EH (cell line): ENCODE measurements around the gene FRAS1.
"Not testable (repeated sequence)": the region's sequence is repeated elsewhere in the genome, so short reads cannot be mapped to it uniquely, and the experiment has no call there.

Experiments used
- DNase-seq: peaks from one replicate; pipeline ENCODE4 v3.0.0-alpha.2; 2015; ENCODE audit warnings: low read depth

Gene FRAS1

DNA sequence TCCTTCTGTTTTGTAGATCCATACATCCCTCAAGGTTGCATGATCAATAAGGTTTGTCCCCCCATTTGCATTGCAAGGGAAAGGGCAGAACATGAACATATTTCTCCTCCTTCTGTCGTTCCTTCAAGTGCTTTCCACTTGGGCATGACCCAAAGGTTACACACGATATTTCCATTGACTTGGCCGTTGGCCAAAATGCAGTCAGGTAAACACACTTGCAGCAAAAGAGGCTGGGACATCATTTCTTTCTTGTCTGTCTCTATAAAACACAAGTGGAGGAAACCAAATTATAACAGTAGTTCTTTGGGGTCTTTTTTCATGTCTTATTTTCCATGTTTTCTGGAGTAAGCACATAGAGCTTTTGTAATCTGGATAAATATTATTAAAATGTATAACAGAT lies 156.1 kb downstream of the FRAS1 start:
- no peak for DNase-seq

DNA sequence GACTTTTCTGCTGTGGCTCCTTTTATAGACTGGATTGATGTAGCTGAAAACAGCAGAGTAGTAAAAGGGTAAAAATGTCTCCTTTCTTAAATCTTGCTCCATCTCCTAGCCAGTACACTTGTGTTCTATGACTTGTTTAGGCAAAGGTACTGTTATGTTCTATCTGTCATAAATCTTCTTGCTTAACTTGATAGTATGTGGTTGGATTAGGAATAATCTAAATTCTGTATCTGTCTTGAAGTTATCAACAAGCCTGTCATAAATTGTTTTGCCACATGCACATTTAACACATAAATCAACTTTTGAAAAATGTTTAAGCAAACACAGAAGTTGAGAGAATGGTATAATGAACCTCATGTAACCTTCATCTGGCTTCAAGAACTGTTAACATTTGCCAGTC lies 157.0 kb downstream of the FRAS1 start:
- DNase-seq = no peak

DNA sequence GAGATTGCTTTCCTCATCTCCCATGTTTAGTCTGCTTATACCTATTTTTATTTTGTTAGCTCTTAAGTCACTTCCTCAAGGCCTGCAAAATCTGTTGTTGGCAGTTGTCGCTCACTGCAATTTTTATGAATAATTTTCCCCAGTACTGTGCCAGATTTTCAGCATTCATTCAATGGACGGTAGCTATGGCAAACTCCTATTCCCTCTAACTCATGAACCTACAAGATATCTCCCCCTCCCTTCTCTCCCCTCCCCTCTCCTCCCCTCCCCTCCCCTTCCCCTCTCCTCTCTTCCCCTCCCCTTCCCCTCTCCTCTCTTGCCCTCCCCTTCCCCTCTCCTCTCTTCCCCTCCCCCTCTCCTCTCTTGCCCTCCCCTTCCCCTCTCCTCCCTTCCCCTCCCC lies 160.4 kb downstream of the FRAS1 start:
- DNase-seq = no peak

DNA sequence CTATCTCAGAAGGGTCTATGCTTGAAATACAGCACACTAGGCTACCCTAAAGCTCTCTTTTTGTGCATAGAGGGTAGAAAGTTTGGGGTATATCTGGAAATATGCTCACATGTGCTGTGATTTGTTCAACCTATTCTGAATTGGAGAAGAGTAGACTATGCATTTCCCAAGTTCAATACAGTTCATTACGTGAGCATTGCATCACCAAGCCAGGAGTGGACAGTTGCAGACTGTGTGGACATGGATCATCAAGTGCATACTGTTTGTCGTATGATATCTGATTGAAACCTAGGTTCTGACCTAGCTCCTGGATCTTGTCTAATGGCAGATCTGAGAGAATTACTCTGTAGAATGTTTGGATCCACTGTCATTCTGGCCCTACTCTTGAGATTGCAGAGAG lies 161.1 kb downstream of the FRAS1 start:
- DNase-seq = no peak

DNA sequence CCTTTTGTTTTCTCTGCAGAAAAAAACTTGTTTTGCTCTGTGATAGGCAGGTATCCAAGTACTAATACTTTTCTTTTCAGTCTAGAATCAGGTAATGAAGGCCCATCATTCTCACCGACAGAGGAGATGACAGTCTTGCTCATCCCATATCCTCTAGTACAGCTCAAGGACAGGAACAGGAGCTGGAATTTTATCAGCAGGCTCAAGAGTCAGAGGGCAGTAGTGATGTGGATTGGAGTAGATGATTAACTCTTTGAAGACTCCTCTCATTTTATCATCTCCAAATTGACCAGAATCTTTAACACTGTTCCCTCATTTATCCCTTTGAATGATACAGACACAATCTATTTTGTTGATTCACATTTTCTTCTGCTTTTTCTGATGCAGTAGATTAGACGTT lies 162.7 kb downstream of the FRAS1 start:
- no peak for DNase-seq

DNA sequence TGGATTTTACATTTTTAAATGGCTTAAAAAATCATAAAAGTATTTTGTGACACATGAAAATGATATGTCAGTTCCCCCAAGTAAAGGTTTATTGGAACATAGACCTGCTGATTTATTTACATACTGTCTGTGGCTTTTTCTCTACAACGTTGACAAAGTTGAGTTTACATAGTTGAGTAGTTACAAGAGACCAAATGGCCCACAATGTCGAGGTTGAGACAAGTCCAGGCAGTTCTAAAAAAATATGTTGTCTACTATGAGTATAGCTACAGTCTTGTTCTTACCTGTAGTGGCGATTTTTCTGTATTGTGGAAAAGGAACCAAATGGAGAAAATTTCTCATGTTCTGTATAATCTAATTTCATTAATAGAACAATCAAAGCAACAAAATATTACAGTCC lies 163.2 kb downstream of the FRAS1 start:
- DNase-seq = no peak

DNA sequence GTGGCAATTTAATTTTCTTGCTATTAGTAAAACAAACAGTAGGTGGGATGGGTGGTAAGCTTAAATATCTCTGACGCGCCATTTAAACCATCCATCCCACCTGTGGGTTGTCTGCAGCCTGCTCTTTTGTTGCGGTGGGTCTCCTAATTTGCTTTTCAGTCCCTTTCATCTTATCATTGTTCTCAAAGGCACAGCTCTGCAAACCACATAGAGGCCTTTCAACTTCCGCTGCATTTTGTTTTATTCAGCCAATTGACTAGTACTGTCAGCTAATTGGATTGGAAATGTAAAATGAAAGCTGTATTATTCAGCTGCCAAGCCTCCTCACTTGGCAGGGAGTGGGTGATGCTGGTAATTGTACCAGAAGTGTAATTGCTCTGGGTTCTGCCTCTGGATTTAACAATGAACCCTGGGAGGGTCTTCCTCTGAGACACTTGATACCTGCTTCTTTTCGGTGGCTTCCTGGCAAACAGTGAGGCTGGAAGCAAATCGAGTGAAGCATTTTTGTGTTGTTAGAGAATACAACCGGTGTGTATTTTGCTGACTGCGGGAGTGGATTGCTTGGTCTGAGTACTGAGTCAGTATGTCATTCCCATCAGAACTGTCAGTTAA lies 165.6 kb downstream of the FRAS1 start:
- no peak for DNase-seq

DNA sequence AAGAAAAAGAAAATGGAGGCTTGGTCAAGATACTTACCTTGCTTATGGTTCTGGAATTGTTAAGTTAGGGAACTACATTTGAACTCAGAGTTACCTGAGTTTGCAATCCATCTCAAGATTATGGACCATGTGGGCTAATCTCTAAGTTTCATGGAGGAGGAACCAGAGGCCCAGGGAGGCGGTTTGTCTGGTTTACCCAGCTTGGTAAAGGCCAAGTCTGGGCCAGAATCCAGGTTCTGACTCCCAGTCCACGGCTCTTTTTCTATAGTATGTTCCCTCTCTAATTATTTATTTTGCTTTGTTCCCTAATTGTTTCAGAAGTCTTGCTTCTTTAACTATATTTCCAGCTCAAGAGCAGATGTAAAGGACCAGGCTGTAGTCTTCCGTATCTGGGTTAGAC lies 168.1 kb downstream of the FRAS1 start:
- no peak for DNase-seq

DNA sequence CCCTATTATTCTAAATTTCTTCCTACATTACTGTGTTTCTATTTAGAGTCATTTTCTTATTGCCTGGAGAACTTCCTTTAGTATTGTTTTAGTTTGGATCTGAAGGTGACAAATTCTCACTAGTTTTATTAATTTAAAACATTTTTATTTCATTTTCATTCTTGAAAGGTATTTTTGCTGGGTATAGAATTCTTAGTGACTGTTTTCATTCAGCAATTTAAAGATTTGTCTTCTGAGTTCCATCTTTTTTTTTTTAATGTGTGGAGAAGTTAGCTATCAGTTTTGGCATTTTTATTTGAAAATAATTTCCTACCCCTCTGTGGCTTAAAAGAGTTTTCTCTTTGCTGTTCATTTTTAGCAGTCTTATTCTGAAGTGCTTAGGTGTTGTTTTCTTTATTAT lies 169.2 kb downstream of the FRAS1 start:
- DNase-seq = no peak

DNA sequence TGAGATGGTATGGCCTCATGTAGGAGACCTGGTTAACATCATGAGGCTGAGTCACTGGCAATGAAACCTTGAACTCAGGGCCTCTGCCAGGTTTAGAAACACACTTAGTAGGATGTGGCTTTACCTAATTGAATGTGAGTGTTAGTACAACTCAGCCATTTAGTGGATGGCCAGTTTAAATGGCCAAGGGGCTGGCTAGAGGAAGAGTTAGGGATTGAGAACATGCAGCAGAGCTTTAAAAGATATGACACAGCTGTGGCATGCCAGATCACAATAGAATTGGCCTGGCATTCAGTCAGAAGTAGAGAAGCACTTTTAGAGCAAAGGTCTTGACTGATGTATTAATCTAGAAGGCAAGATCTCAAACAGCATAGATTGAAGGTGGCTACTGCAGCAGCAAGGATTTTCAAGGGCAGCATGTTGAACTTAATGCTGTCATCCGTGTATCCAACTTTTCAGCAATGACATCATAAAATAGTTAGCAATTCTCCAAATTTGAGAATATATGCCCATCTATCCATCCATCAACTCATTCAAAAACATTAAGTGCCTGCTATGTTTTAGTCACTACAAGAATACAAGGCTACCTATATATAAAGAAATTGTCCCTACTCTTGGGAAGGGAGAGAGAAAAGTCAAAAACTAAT lies 170.4 kb downstream of the FRAS1 start:
- no peak for DNase-seq

DNA sequence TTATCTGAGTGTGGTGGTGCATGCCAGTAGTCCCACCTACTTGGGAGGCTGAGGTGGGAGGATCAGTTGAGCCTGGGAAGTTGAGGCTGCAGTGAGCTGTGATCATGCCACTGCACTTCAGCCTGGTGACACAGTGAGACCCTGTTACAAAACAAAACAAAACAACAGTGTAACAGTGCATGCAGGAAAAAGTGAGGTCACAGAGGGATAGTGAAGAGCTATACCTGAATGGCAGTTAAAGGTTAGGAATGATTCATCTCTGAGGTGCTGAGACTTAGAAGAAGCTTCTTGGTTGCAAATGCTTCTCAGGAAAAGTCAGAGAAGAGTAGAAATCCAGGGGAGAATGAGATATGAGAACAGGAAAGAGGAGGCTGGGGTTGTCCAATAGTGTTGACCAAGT lies 178.7 kb downstream of the FRAS1 start:
- no peak for DNase-seq

DNA sequence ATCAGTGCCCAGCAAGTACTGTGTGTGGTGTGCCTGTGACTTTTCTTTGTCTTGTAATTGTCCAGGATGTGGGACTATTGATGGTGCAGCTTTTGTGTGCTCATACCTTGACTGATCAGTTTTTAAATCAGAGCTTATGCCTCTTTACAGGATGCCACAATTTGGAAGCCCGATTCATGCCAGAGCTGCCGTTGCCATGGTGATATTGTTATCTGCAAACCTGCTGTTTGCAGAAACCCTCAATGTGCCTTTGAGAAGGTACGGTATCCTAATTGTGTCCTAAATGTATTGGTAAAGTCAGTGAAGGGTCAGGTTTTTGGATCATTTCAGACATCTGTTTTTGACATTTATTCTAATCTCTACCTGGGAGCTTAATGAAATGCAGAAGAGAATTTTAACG lies 180.2 kb downstream of the FRAS1 start:
- DNase-seq = no peak

DNA sequence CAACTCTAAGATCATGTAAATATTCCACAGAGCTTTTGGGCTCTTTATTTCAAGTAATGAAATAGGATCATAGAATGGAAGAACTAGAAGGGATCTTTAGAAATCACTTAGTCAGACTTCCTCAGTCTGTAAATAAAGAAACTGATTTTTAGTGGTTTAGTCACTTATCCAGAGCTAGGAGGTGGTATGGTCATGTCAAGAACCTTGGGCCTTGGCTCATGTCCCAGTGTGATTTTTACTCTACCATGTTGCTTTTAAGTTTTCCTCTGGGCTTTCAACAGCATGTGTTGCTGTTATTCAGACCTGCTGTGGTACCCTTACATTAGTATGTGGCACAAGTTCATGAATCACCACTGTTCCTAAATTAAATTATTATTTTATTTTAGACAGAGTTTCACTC lies 184.9 kb downstream of the FRAS1 start:
- DNase-seq = peak; percentile 58

DNA sequence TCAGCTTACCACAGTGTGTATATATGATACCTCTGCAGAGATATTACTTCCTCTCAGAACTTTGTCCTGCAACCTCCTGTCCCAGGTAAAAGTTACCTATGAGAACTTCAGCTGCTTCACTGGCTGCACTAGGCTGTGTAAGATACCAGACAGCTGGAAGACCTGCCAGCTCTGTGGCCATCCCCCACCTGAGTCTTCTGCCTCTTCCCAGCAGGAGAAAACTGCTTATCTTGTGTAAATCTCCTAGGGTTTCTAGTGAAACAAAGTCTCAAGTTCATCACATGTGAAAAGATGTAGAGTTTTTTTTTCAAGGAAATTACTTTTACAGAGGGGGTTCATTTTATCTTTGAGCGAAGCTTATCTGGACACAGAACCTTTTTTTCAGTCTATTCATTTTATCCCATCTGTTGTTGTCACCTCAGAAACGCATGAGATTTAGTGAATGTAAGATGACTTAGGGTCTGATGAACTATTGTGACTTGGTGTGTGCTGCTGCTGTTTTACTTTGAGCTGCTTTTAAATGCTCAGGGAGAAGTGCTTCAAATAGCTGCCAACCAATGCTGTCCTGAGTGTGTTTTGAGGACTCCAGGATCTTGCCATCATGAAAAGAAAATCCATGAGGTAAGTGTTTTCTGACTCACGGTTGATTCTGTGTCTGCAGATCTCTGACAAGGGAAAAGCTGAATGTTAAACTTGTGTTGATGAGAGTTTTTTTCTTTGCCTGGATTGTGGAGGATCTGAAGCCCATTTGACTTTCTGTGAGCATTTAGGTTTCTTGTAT lies 187.8 kb downstream of the FRAS1 start:
- DNase-seq = peak; percentile 4

DNA sequence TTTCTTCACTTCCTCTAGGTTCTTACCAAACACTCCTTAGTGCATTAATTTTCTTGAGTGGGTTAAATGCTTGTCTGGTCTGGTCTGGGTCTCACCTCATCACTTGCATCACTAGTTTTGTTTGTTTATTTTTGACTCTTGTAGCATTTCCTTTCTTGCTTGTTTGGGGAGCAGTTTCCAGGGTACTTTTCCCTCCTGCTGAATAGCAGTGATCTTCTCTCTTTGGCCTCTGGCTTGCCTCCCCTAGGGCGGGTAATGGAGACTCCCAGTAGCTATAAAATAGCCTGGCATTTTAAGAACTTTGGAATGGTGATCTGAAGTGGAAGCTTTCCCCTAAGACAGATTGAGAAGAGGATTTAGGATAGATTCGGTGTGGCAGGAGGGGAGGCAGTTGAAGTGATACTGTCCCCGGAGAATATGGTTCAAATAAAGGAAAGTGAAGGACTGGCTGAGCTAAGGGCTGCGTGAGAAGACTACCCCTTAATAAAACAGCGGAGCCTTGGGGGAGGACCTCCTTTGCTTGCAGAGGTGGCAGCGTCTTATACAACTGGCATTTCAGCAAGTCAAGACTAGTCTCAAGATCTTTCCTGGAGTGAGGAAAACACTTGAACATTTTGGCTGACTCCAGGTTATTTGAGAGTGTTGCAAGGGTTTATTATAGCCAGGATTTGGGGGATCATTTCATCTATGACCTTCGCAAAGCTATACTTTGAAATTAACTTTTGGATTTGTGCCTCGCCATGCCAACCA lies 190.6 kb downstream of the FRAS1 start:
- DNase-seq = no peak

DNA sequence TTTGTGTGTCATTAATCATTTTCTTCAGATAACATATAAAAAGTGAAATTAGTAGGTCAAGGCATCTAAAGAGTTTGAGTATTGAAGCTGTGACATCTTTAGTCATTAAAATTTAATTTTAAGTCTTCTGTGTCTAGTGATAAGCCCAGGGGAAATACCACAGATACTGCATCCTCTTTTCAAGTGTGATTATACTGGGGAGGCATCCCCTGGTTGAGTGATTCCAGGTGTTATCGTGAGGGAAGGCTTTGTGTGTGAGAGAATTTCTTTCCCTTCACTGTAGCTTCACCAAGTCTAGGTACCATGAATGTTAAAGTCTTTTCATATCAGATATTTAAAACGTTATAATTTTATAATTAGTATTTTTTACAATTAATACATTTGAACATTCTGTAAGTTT lies 193.4 kb downstream of the FRAS1 start:
- no peak for DNase-seq

DNA sequence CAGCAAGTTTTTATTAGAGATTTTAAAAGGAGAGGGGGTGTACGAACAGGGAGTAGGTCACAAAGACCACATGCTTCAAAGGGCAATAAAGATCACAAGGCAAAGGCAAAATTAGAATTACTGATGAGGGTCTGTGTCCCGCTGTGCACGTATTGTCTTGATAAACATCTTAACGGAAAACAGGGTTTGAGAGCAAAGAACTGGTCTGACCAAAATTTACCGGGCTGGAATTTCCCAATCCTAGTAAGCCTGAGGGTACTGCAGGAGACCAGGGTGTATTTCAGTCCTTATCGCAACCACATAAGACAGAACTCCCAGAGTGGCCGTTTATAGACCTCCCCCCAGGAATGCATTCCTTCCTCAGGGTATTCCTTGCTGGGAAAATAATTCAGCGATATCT lies 195.7 kb downstream of the FRAS1 start:
- DNase-seq = not testable (repeated sequence)

DNA sequence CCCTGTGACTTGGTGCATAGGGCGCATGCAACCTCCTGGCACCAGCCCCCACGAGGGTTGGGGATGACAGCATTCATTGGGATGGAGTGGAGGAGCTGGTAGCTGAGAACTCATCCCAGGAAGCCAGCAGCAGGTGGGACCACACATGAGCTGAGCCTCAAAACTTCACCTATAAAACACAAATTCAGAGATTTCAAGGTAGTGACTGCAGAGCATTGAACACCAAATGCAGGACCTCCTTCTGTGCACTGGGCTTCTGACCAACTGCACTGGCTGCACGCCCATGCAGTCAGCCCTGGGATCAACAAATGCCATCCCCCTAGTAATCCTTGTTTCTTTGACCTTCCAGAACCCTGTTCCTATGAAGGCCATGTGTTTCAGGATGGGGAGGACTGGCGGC lies 197.8 kb downstream of the FRAS1 start:
- no peak for DNase-seq

DNA sequence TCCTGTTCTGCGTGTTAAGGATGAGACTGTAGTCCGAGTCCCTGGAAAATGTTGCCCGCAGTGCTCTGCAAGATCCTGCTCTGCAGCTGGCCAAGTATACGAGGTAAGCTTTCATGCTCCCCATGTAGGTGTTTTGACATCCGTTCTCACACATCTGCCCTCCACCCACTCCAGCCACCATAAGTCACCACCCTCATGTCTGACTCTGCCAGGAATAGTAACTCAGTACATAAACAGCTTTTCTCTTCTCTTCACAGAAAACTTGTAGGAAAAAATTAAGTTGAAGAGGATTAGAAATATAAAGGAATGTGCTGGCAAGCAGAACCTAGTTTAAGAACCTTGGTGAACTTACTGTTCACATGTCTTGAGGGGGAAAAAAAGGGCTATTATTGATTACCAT lies 207.9 kb downstream of the FRAS1 start:
- no peak for DNase-seq

DNA sequence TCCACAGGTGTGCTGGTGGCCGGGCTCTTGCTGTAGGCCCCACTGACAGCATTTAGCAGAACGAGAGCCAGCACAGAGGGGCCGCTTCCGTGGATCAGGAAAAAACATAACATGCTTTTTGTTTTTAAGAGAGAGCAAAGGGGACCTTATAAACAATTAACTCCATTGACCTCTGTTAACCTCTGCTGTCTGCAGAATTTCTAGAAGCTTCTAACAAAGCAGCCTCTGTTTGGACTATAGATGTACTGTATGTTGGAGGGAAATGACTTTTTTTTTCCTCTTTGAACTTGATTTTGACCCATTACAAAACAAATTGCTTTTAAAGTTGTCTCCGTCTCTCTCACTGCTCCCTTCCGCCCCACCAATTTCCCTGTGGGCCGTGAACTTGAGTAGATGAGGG lies 210.7 kb downstream of the FRAS1 start:
- no peak for DNase-seq

DNA sequence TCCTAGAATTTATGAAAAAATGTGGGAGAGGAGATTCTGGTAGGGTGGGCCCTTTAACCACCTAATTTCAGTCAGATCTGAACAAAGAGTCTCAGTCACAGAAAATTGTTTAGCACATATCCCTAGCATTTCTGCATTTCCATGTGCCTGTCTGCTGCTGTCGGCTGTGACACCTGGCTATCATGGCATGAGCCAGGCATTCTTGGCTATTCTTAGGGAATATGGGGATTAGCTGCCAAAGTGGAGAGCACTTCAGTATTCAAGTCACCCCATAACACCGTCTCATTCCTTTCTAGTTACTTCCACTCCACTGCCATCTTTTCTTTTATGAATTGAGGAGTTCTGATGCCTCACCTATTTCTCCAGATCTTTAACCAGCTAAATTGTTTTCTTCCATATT lies 211.5 kb downstream of the FRAS1 start:
- no peak for DNase-seq

DNA sequence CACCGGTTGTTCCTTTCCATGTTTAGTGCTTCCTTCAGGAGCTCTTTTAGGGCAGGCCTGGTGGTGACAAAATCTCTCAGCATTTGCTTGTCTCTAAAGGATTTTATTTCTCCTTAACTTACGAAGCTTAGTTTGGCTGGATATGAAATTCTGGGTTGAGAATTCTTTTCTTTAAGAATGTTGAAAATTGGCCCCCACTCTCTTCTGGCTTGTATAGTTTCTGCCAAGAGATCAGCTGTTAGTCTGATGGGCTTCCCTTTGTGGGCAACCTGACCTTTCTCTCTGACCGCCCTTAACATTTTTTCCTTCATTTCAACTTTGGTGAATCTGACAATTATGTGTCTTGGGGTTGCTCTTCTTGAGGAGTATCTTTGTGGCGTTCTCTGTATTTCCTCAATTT lies 218.3 kb downstream of the FRAS1 start:
- DNase-seq = not testable (repeated sequence)

DNA sequence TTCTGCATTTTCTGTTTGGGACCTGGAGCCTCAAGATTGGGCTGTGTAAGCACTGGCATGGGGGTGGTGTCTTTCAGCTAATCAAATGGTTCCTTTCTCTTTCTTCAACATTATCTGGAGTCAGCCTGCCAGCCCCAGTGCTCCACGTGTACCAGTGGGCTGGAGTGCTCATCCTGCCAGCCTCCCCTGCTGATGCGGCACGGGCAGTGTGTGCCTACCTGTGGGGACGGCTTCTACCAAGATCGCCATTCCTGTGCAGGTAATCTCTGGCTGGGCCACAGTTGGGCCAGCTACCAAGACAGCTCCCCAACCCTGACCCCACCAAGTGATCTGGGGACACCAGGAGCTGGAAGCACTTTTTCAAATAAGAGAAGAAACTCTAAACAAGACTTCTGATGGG lies 229.2 kb downstream of the FRAS1 start:
- no peak for DNase-seq
